HepG2 (cell line): Measurements from ENCODE around the gene SPX. TPM values are rescaled to one million over a fixed set of nuclear protein-coding genes. Genes with fewer than 3 reads are reported as not detected.

Source experiments
- ATAC-seq: fragments of 200-7000 bp; cut with Tn5 transposase; 3 replicates; pipeline ENCODE4 v1.9.1; 2020; ENCODE audit warnings: mild to moderate bottlenecking, moderate library complexity
- BruUV-seq: library from RNA; stranded (reverse); fragments of 400-500 nt; replicated peaks from 2 replicates; lab custom pipeline; 2021; lab: Mats Ljungman, UMichigan
- CTCF ChIA-PET: fragments of 300-600 bp; formaldehyde crosslinking; extraction: SDS; loops from one replicate; lab custom pipeline; 2021; ENCODE audit warnings: low total read pairs, inconsistent platforms, low intra/inter-chr PET ratio; lab: Yijun Ruan, JAX
- POLR2A ChIA-PET: fragments of 350-600 bp; sonication (Branson Sonifier 250); formaldehyde crosslinking; loops from one replicate; lab custom pipeline; 2020; ENCODE audit warnings: antibody characterized with exemption, inconsistent platforms; lab: Yijun Ruan, JAX
- DNase-seq: peaks from one replicate; pipeline ENCODE4 v3.0.0-alpha.2; 2015; ENCODE audit warnings: low spot score
- FAIRE-seq: peaks from 3 replicates; lab custom pipeline; 2011; peaks lifted over from hg19 to GRCh38; lab: Jason Lieb, UNC
- H2AFZ ChIP-seq: one replicate; pipeline ENCODE4 v1.6.1; 2011; ENCODE audit warnings: low read length, inconsistent platforms
- H3K27ac ChIP-seq: fragments of 300-600 bp; 3 replicates; pipeline ENCODE4 v1.8.0; 2011; ENCODE audit warnings: mixed run types, mild to moderate bottlenecking, mixed read lengths, low read length, inconsistent platforms; ENCODE audit not compliant: insufficient read depth; ENCODE audit errors: extremely low read length
- H3K27me3 ChIP-seq, 2 experiments: fragments of 200-600 bp in 1 of 2; 2 replicates in 1 of 2; 3 replicates in 1 of 2; pipeline versions ENCODE4 v1.6.0 to v1.8.0; 2011; ENCODE audit warnings: low read length in 2 of 2, mild to moderate bottlenecking in 2 of 2, moderate library complexity in 2 of 2, inconsistent platforms in 1 of 2; ENCODE audit not compliant: insufficient read depth in 2 of 2, control insufficient read depth in 1 of 2
- H3K36me3 ChIP-seq, 2 experiments: fragments of 200-600 bp in 1 of 2; replicated peaks in 1 of 2; 2 replicates in 1 of 2; 3 replicates in 1 of 2; pipeline versions ENCODE4 v1.5.1 to v1.8.0; 2011; ENCODE audit warnings: low read length in 2 of 2, inconsistent platforms in 1 of 2; ENCODE audit not compliant: insufficient read depth in 2 of 2, control insufficient read depth in 1 of 2
- H3K4me1 ChIP-seq: 2 replicates; pipeline ENCODE4 v1.5.1; 2012; ENCODE audit warnings: low read length, inconsistent platforms; ENCODE audit not compliant: insufficient read depth
- H3K4me2 ChIP-seq: 2 replicates; pipeline ENCODE4 v1.6.0; 2011; ENCODE audit warnings: low read depth, low read length, inconsistent platforms
- H3K4me3 ChIP-seq, 3 experiments: fragments of 200-600 bp in 1 of 3; sonication (generic), shearing (Covaris generic) in 1 of 3; replicated peaks in 1 of 3; 2 replicates each; pipeline ENCODE4 v1.5.1; 2011 to 2016; ENCODE audit warnings: low read length in 3 of 3, inconsistent platforms in 2 of 3, low read depth in 2 of 3, mild to moderate bottlenecking in 2 of 3, control low read depth in 1 of 3, mixed read lengths in 1 of 3; ENCODE audit not compliant: insufficient read depth in 1 of 3
- H3K79me2 ChIP-seq: one replicate; pipeline ENCODE4 v1.6.1; 2011; ENCODE audit warnings: low read length, inconsistent platforms; ENCODE audit not compliant: insufficient read depth
- H3K9ac ChIP-seq: 2 replicates; pipeline ENCODE4 v1.6.0; 2011; ENCODE audit warnings: mild to moderate bottlenecking, low read depth, low read length, inconsistent platforms; ENCODE audit not compliant: insufficient read depth
- H3K9me3 ChIP-seq: 2 replicates; pipeline ENCODE4 v1.5.1; 2012; ENCODE audit warnings: mild to moderate bottlenecking, low read length
- H4K20me1 ChIP-seq: 2 replicates; pipeline ENCODE4 v1.6.0; 2011; ENCODE audit warnings: inconsistent platforms, mild to moderate bottlenecking, low read length, moderate library complexity; ENCODE audit not compliant: insufficient read depth
- DNMT1 ChIP-seq: sonication (generic); formaldehyde crosslinking; IDR thresholded peaks from 2 replicates; pipeline ENCODE4 v1.5.1; 2020; ENCODE audit warnings: mild to moderate bottlenecking, missing genetic modification reagents
- HNF4G ChIP-seq, 2 experiments: sonication (generic) in 1 of 2; formaldehyde crosslinking in 1 of 2; IDR thresholded peaks; 2 replicates each; pipeline versions ENCODE4 v1.4.0 to v1.6.1; 2011 to 2020; ENCODE audit warnings: borderline replicate concordance in 2 of 2, low read depth in 2 of 2, mild to moderate bottlenecking in 2 of 2, low read length in 1 of 2, missing genetic modification reagents in 1 of 2, moderate library complexity in 1 of 2
- IRF1 ChIP-seq: sonication (generic); formaldehyde crosslinking; IDR thresholded peaks from 2 replicates; pipeline ENCODE4 v1.4.0; 2020; ENCODE audit warnings: low read depth, mild to moderate bottlenecking, missing genetic modification reagents
- IRX3 ChIP-seq: sonication (generic); formaldehyde crosslinking; IDR thresholded peaks from 2 replicates; pipeline ENCODE4 v1.8.1; 2023; ENCODE audit warnings: mild to moderate bottlenecking, low read depth, missing genetic modification reagents, borderline replicate concordance
- JUN ChIP-seq: sonication (generic); formaldehyde crosslinking; IDR thresholded peaks from 2 replicates; pipeline ENCODE4 v1.4.0; 2020; ENCODE audit warnings: mild to moderate bottlenecking, missing genetic modification reagents
- MAFF ChIP-seq: IDR thresholded peaks from 2 replicates; pipeline ENCODE4 v1.6.1; 2011; ENCODE audit warnings: low read depth, low read length, improper control_type of control experiment
- MAZ ChIP-seq, 2 experiments: sonication (generic) in 1 of 2; formaldehyde crosslinking in 1 of 2; IDR thresholded peaks; 2 replicates each; pipeline versions ENCODE4 v1.5.0 to v1.6.1; 2012 to 2020; ENCODE audit warnings: low read depth in 2 of 2, mild to moderate bottlenecking in 2 of 2, borderline replicate concordance in 1 of 2, improper control_type of control experiment in 1 of 2, low read length in 1 of 2, missing genetic modification reagents in 1 of 2, moderate library complexity in 1 of 2
- MXD1 ChIP-seq: sonication (generic); formaldehyde crosslinking; IDR thresholded peaks from 2 replicates; pipeline ENCODE4 v1.4.0; 2020; ENCODE audit warnings: mild to moderate bottlenecking, missing genetic modification reagents
- RCOR2 ChIP-seq: IDR thresholded peaks from 2 replicates; pipeline ENCODE4 v1.6.1; 2016; ENCODE audit warnings: missing biosample characterization, missing genetic modification reagents
- SKI ChIP-seq: fragments of 450-650 bp; IDR thresholded peaks from one replicate; pipeline ENCODE4 v1.6.1; 2018; ENCODE audit warnings: mild to moderate bottlenecking; ENCODE audit not compliant: partially characterized antibody
- SMC3 ChIP-seq: IDR thresholded peaks from 2 replicates; pipeline ENCODE4 v1.6.1; 2011; ENCODE audit warnings: low read length, improper control_type of control experiment
- SP140L ChIP-seq: sonication (generic); formaldehyde crosslinking; IDR thresholded peaks from 2 replicates; pipeline ENCODE4 v1.4.0; 2020; ENCODE audit warnings: missing genetic modification reagents, borderline replicate concordance
- SRSF4 ChIP-seq: fragments of 200-400 bp; formaldehyde crosslinking; IDR thresholded peaks from one replicate; pipeline ENCODE4 v1.6.1; 2018; ENCODE audit warnings: mild to moderate bottlenecking, low read depth, low read length, moderate library complexity; ENCODE audit not compliant: poor library complexity, severe bottlenecking
- TCF12 ChIP-seq, 2 experiments: fragments of 450-650 bp in 1 of 2; sonication (generic) in 1 of 2; formaldehyde crosslinking in 1 of 2; IDR thresholded peaks; 2 replicates each; pipeline versions ENCODE4 v1.6.1 to v1.8.0; 2017 to 2022; ENCODE audit warnings: antibody characterized with exemption in 1 of 2, mild to moderate bottlenecking in 1 of 2, missing genetic modification reagents in 1 of 2, moderate library complexity in 1 of 2
- ZBTB14 ChIP-seq: sonication (generic); formaldehyde crosslinking; IDR thresholded peaks from 2 replicates; pipeline ENCODE4 v1.4.0; 2020; ENCODE audit warnings: missing genetic modification reagents
- ZNF24 ChIP-seq: fragments of 450-650 bp; IDR thresholded peaks from 2 replicates; pipeline ENCODE4 v1.6.1; 2017; ENCODE audit warnings: antibody characterized with exemption, mild to moderate bottlenecking
- ZNF556 ChIP-seq: sonication (generic); formaldehyde crosslinking; IDR thresholded peaks from 2 replicates; pipeline ENCODE4 v1.4.0; 2020; ENCODE audit warnings: mild to moderate bottlenecking, missing genetic modification reagents, borderline replicate concordance
- ZNF563 ChIP-seq: sonication (generic); formaldehyde crosslinking; IDR thresholded peaks from 2 replicates; pipeline ENCODE4 v1.8.0; 2022; ENCODE audit warnings: mild to moderate bottlenecking, moderate library complexity, missing genetic modification reagents
- ZSCAN25 ChIP-seq: sonication (generic); formaldehyde crosslinking; IDR thresholded peaks from 2 replicates; pipeline ENCODE4 v1.8.0; 2022; ENCODE audit warnings: mild to moderate bottlenecking, missing genetic modification reagents
- ZSCAN29 ChIP-seq: sonication (generic); formaldehyde crosslinking; conservative IDR thresholded peaks from 2 replicates; pipeline ENCODE4 v1.4.0; 2020; ENCODE audit warnings: mild to moderate bottlenecking, missing genetic modification reagents
- in situ Hi-C: cut with HindIII; loops from 2 replicates; pipeline ENCODE4 v1.10.0; 2017; ENCODE audit warnings: low pct_unique_long_range_greater_than_20kb; ENCODE audit not compliant: extremely low pct_ligation_motif_present
- intact Hi-C: fragments of 100-400 bp; cut with micrococcal nuclease; formaldehyde crosslinking; loops from one replicate; pipeline ENCODE4 v1.10.0; 2022; ENCODE audit not compliant: unreplicated experiment
- polyA plus RNA-seq, 8 experiments: library from polyadenylated mRNA; depleted of rRNA in 3 of 8; stranded (reverse) in 7 of 8; unstranded in 1 of 8; fragments of >200 nt; fragmentation: Illumina TruSeq in 4 of 8; extraction: Trizol in 4 of 8; gene quantifications; 2 replicates each; pipeline versions ENCODE4 v1.2.1 to v1.2.3, GENCODE V29; 2011 to 2016; ENCODE audit warnings: low read depth in 4 of 8, missing spikeins in 1 of 8, mixed read lengths in 1 of 8; ENCODE audit not compliant: insufficient read depth in 1 of 8
- total RNA-seq, 5 experiments: library from RNA; depleted of rRNA; stranded (reverse); fragments of >200 nt; fragmentation: Illumina TruSeq; extraction: Trizol; gene quantifications; 2 replicates each; pipeline ENCODE4 v1.2.3, GENCODE V29; 2016; ENCODE audit warnings: low read depth in 1 of 5

The SPX gene
- total and polyA plus RNA-seq, 2 of the 13 experiments (the other 11 are each of a cell fraction or from before 2014, with no cell fraction given), result 0.07 to 0.16 TPM

- H3K27me3 ChIP-seq, result no peaks in the 10 kb centered on the region
- ChIA-PET POLR2A (no interaction called here), CTCF (no interaction called here)
- no peaks in the 10 kb centered on the region for H3K79me2 ChIP-seq
- H3K36me3 ChIP-seq, result peaks cover 0 to 20% of the 10 kb centered on the region in 2 experiments; a peak in 1 of 5 replicates
- H3K9ac ChIP-seq, result no peak overlapping the region
- H3K4me3 ChIP-seq, result no peak overlapping the region
- TF ChIP-seq RCOR2 (CRISPR knock-in tag) (no peak), SP140L (CRISPR knock-in tag) (no peak), TCF12 (IDR thresholded peaks at IDR 0.05) (no peak), TCF12 (CRISPR knock-in tag; IDR thresholded peaks at IDR 0.05) (no peak), MAZ (IDR thresholded peaks at IDR 0.05; ENCODE audit: borderline replicate concordance, low read depth, low read length) (no peak), MAZ (CRISPR knock-in tag; IDR thresholded peaks at IDR 0.05; ENCODE audit: low read depth) (no peak), SKI (no peak), SRSF4 (no peak), ZNF556 (CRISPR knock-in tag) (no peak), DNMT1 (no peak), JUN (CRISPR knock-in tag) (no peak), HNF4G (IDR thresholded peaks at IDR 0.05; ENCODE audit: borderline replicate concordance, low read depth, low read length) (no peak), HNF4G (CRISPR knock-in tag; IDR thresholded peaks at IDR 0.05; ENCODE audit: borderline replicate concordance, low read depth) (no peak), IRX3 (CRISPR knock-in tag) (no peak), MAFF (no peak), IRF1 (CRISPR knock-in tag) (no peak), SMC3 (no peak), ZBTB14 (no peak), MXD1 (no peak), ZNF24 (no peak), ZNF563 (CRISPR knock-in tag) (no peak), ZSCAN29 (CRISPR knock-in tag) (no peak), ZSCAN25 (CRISPR knock-in tag) (no peak)
- no peaks in the 10 kb centered on the region for H3K9me3 ChIP-seq
- no peak for FAIRE-seq
- no peaks in the 10 kb centered on the region for H3K4me1 ChIP-seq
- DNase-seq, result no peak
- intact Hi-C loops, result no loop called here
- no peak overlapping the region for H3K27ac ChIP-seq
- no TSS peak for BruUV-seq
- no peak for ATAC-seq
- no peak overlapping the region for H2AFZ ChIP-seq
- H3K4me2 ChIP-seq, result no peak overlapping the region
- H4K20me1 ChIP-seq, result no peaks in the 10 kb centered on the region
- in situ Hi-C loops, result no loop called here
Observed at GRCh38 chr12:21485998-21486397, 40.1 kb upstream of the SPX start.
